Endothelial cell of umbilical vein (primary cell): Measurements from ENCODE around the gene ACP5. TPM values are rescaled to one million over a fixed set of nuclear protein-coding genes. Genes with fewer than 3 reads are reported as not detected.

Experiments used
- BruUV-seq: library from RNA; stranded (reverse); fragments of 400-500 nt; replicated peaks from 2 replicates; lab custom pipeline; 2021; lab: Mats Ljungman, UMichigan
- CTCF ChIA-PET: fragments of 300-600, 350-600 bp; sonication (Branson Sonifier 250); formaldehyde crosslinking; loops from one replicate; lab custom pipeline; 2021; ENCODE audit warnings: antibody characterized with exemption, inconsistent platforms; lab: Charles Lee
- POLR2A ChIA-PET: fragments of 300-600, 350-600 bp; sonication (Branson Sonifier 250); formaldehyde crosslinking; loops from one replicate; lab custom pipeline; 2021; ENCODE audit warnings: antibody characterized with exemption, inconsistent platforms; lab: Charles Lee
- DNase-seq: peaks from one replicate; pipeline ENCODE4 v3.0.0-alpha.2; 2011; ENCODE audit warnings: low read depth, low spot score
- FAIRE-seq: peaks from 2 replicates; lab custom pipeline; 2011; peaks lifted over from hg19 to GRCh38; lab: Jason Lieb, UNC
- H2AFZ ChIP-seq: 2 replicates; pipeline ENCODE4 v1.6.0; 2012; ENCODE audit warnings: low read depth, low read length, control low read depth, inconsistent platforms
- H3K27ac ChIP-seq: 2 replicates; pipeline ENCODE4 v1.5.1; 2011; ENCODE audit warnings: low read depth, mild to moderate bottlenecking, control low read depth, low read length, moderate library complexity; ENCODE audit not compliant: insufficient read depth
- H3K27me3 ChIP-seq, 2 experiments: 2 replicates each; pipeline versions ENCODE4 v1.6.0 to v1.6.1; 2011; ENCODE audit warnings: low read length in 2 of 2, mixed read lengths in 1 of 2; ENCODE audit not compliant: control insufficient read depth in 2 of 2, insufficient read depth in 2 of 2
- H3K36me3 ChIP-seq, 2 experiments: 2 replicates in 1 of 2; 3 replicates in 1 of 2; pipeline ENCODE4 v1.5.1; 2011; ENCODE audit warnings: low read length in 2 of 2, mild to moderate bottlenecking in 1 of 2, moderate library complexity in 1 of 2; ENCODE audit not compliant: control insufficient read depth in 2 of 2, insufficient read depth in 2 of 2; ENCODE audit errors: extremely low read depth in 1 of 2
- H3K4me1 ChIP-seq: 3 replicates; pipeline ENCODE4 v1.5.1; 2011; ENCODE audit warnings: mild to moderate bottlenecking, low read length; ENCODE audit not compliant: control insufficient read depth, insufficient read depth; ENCODE audit errors: extremely low read depth
- H3K4me2 ChIP-seq: 2 replicates; pipeline ENCODE4 v1.6.1; 2011; ENCODE audit warnings: low read length, control low read depth, mixed read lengths; ENCODE audit not compliant: insufficient read depth
- H3K4me3 ChIP-seq, 3 experiments: fragments of 200-600 bp in 1 of 3; sonication (generic), shearing (Covaris generic) in 1 of 3; replicated peaks in 1 of 3; 2 replicates each; pipeline ENCODE4 v1.5.1; 2011 to 2016; ENCODE audit warnings: control low read depth in 3 of 3, low read length in 3 of 3, mild to moderate bottlenecking in 2 of 3, inconsistent platforms in 1 of 3, low read depth in 1 of 3, moderate library complexity in 1 of 3; ENCODE audit not compliant: insufficient read depth in 1 of 3
- H3K79me2 ChIP-seq: 2 replicates; pipeline ENCODE4 v1.6.0; 2012; ENCODE audit warnings: low read length, inconsistent platforms; ENCODE audit not compliant: control insufficient read depth, insufficient read depth
- H3K9ac ChIP-seq: replicated peaks from 2 replicates; pipeline ENCODE3; 2011; ENCODE audit warnings: low read length, control low read depth; ENCODE audit not compliant: insufficient read depth; ENCODE audit errors: extremely low read depth
- H3K9me1 ChIP-seq: replicated peaks from 3 replicates; pipeline ENCODE4 v1.6.0; 2011; ENCODE audit warnings: mild to moderate bottlenecking, low read length; ENCODE audit not compliant: control insufficient read depth, insufficient read depth; ENCODE audit errors: extremely low read depth
- H3K9me3 ChIP-seq: replicated peaks from 2 replicates; pipeline ENCODE4 v1.5.1; 2012; ENCODE audit warnings: low read length, inconsistent platforms; ENCODE audit not compliant: control insufficient read depth, insufficient read depth
- H4K20me1 ChIP-seq: replicated peaks from 2 replicates; pipeline ENCODE3; 2011; ENCODE audit warnings: mild to moderate bottlenecking, low read length; ENCODE audit not compliant: control insufficient read depth, insufficient read depth; ENCODE audit errors: extremely low read depth
- CTCF ChIP-seq, 2 donors: IDR thresholded peaks; 1 replicate in 1 of 2; 2 replicates in 1 of 2; pipeline ENCODE4 v1.5.1; 2011; ENCODE audit warnings: low read length in 2 of 2, mild to moderate bottlenecking in 2 of 2, moderate library complexity in 2 of 2, control low read depth in 1 of 2, inconsistent platforms in 1 of 2, low read depth in 1 of 2; ENCODE audit not compliant: insufficient read depth in 1 of 2; ENCODE audit errors: extremely low read depth in 1 of 2
- EZH2 ChIP-seq: IDR thresholded peaks from 2 replicates; pipeline ENCODE4 v1.6.1; 2012; ENCODE audit warnings: borderline replicate concordance, low read depth, mild to moderate bottlenecking, moderate library complexity, low read length, inconsistent platforms; ENCODE audit not compliant: severe bottlenecking
- FOS ChIP-seq: IDR thresholded peaks from 2 replicates; pipeline ENCODE4 v1.6.1; 2011; ENCODE audit warnings: mild to moderate bottlenecking, low read length, moderate library complexity, borderline replicate concordance; ENCODE audit not compliant: insufficient read depth
- GATA2 ChIP-seq: IDR thresholded peaks from 2 replicates; pipeline ENCODE4 v1.7.0; 2011; ENCODE audit warnings: low read depth, mild to moderate bottlenecking, moderate library complexity, mixed read lengths, low read length; ENCODE audit not compliant: insufficient read length, insufficient read depth
- JUN ChIP-seq: IDR thresholded peaks from 2 replicates; pipeline ENCODE4 v1.6.1; 2011; ENCODE audit warnings: borderline replicate concordance, low read depth; ENCODE audit not compliant: insufficient read length, insufficient read depth
- MAX ChIP-seq: IDR thresholded peaks from 2 replicates; pipeline ENCODE4 v1.6.1; 2011; ENCODE audit not compliant: insufficient read depth, insufficient read length
- MYC ChIP-seq: IDR thresholded peaks from one replicate; pipeline ENCODE4 v1.6.1; 2011; ENCODE audit warnings: mild to moderate bottlenecking, low read depth, low read length
- POLR2A ChIP-seq: IDR thresholded peaks from 2 replicates; pipeline ENCODE4 v1.6.1; 2012; ENCODE audit warnings: low read depth, mild to moderate bottlenecking, control low read depth, low read length
- POLR2AphosphoS5 ChIP-seq: IDR thresholded peaks from 2 replicates; pipeline ENCODE4 v1.6.1; 2012; ENCODE audit warnings: low read depth, mild to moderate bottlenecking, control low read depth, low read length, moderate library complexity; ENCODE audit not compliant: insufficient read depth
- dilution Hi-C: fragments of 300-500 bp; cut with MboI; formaldehyde crosslinking; loops from one replicate; pipeline ENCODE4 v1.15.0; 2019; ENCODE audit warnings: low sequenced_read_pairs; ENCODE audit not compliant: extremely low pct_ligation_motif_present
- intact Hi-C: fragments of 100-400 bp; cut with micrococcal nuclease; formaldehyde crosslinking; loops from one replicate; pipeline ENCODE4 v1.10.0; 2022
- polyA plus RNA-seq, 4 experiments: library from polyadenylated mRNA; depleted of rRNA in 3 of 4; stranded (reverse) in 3 of 4; unstranded in 1 of 4; fragments of >200 nt; gene quantifications; 2 replicates each; pipeline versions ENCODE4 v1.2.1 to v1.2.3, GENCODE V29; 2011 to 2012; ENCODE audit warnings: missing spikeins in 1 of 4
- total RNA-seq: library from RNA; stranded (reverse); gene quantifications from 2 replicates; pipeline ENCODE4 v1.2.3, GENCODE V29; 2021

Gene ACP5
- total and polyA plus RNA-seq, 2 donors (not counting 3 experiments of a cell fraction or from before 2014, with no cell fraction given), result 1.3 TPM; not detected in 1

DNA sequence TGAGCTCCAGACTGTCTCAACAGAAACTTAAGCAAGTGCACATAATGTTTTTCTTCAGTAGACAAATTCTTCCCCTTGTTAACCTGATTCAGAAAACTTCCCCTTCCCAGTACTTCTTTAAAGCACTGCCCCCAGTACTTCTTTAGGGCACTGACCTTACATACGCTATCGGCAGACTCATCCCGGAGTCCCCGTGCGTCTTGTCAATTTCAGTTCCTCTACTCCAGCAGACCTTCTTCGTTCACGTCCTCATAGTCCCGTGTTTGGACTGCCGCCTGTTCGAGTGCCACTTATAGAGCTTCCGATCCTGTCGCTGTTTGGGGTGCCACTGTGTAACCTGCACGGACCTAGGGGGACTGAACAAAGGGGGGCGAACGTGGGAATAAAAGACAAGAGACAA is 48.8 kb upstream of the ACP5 start:
- H3K4me3 ChIP-seq, result no peak overlapping the region
- dilution Hi-C loops, result no loop called here
- H3K27ac ChIP-seq, result no peak overlapping the region
- H3K9ac ChIP-seq, result no peak overlapping the region
- DNase-seq (no peak), FAIRE-seq (no peak)
- no TSS peak for BruUV-seq
- H3K4me2 ChIP-seq, result no peak overlapping the region
- ChIA-PET CTCF (interaction anchor here (1.4 kb wide), 1 partner anchor 171 kb away, joined by 3 read pairs; no protein-coding TSS in a partner anchor), POLR2A (no interaction called here)
- intact Hi-C loops, result loop anchor here (2.0 kb wide), 1 partner anchor 29 kb away; the partner anchor contains the start of gene ZNF627
- H4K20me1 ChIP-seq, result no peaks in the 10 kb centered on the region
- no peaks in the 10 kb centered on the region for H3K4me1 ChIP-seq
- no peaks in the 10 kb centered on the region for H3K79me2 ChIP-seq
- H3K9me3 ChIP-seq, result no peaks in the 10 kb centered on the region
- TF ChIP-seq JUN (no peak), GATA2 (no peak), MYC (no peak), CTCF (IDR thresholded peaks at IDR 0.05; ENCODE audit: extremely low read depth in 1 of 2, insufficient read depth in 1 of 2, low read depth in 1 of 2, low read length in 2 of 2) (no peak), MAX (no peak)
- H3K27me3 ChIP-seq, result peaks cover 7 to 10% of the 10 kb centered on the region in 2 experiments
- no peaks in the 10 kb centered on the region for H3K9me1 ChIP-seq
- H3K36me3 ChIP-seq, result no peaks in the 10 kb centered on the region
- no peak overlapping the region for H2AFZ ChIP-seq

DNA sequence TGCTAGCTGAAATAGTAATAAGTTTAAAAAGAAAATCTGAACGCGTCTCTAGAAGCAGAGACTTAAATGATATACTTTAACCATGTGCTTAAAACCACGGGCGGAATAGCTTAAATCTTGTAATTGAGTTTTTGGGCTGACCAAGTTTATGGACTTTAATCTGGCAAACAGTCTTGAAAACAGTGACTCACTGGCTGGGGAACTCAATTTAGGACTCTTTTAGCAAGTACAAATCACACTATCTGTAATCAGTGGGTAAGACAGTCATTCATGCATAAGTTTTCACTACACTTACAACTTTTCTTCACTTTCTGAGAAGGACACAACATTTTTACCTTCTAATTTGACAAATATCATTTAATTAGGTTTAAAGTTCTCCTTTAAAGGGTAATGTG is 46.6 kb upstream of the ACP5 start:
- FAIRE-seq (no peak), DNase-seq (no peak)
- no TSS peak for BruUV-seq
- Histone ChIP-seq H3K4me3 (no peak overlapping the region), H3K27me3 (peaks cover 7 to 10% of the 10 kb centered on the region in 2 experiments), H4K20me1 (no peaks in the 10 kb centered on the region), H3K36me3 (peaks cover 9 to 12% of the 10 kb centered on the region in 2 experiments), H3K4me1 (no peaks in the 10 kb centered on the region), H3K9me3 (peaks cover 2% of the 10 kb centered on the region), H3K4me2 (no peak overlapping the region), H3K79me2 (no peaks in the 10 kb centered on the region), H3K9ac (no peak overlapping the region), H3K9me1 (no peaks in the 10 kb centered on the region), H3K27ac (no peak overlapping the region), H2AFZ (no peak overlapping the region)
- CTCF ChIA-PET, result interaction anchor here (1.1 kb wide), 1 partner anchor 76 kb away, joined by 3 read pairs; no protein-coding TSS in a partner anchor
- TF ChIP-seq MAX (no peak), JUN (no peak), GATA2 (no peak), POLR2A (no peak), MYC (no peak), CTCF (IDR thresholded peaks at IDR 0.05; ENCODE audit: extremely low read depth in 1 of 2, insufficient read depth in 1 of 2, low read depth in 1 of 2, low read length in 2 of 2) (no peak), POLR2AphosphoS5 (no peak), FOS (no peak), EZH2 (no peak)
- POLR2A ChIA-PET, result no interaction called here
- intact Hi-C loops (loop anchor here (1.0 kb wide), 1 partner anchor 15 kb away; no protein-coding TSS in a partner anchor), dilution Hi-C loops (no loop called here)
